K562 (cell line): ENCODE measurements around the gene SMNDC1. TPM values are rescaled to one million over a fixed set of nuclear protein-coding genes. Genes with fewer than 3 reads are reported as not detected.

ENCODE experiments used
- CC2D1A ChIP-seq: fragments of 450-650 bp; IDR thresholded peaks from 2 replicates; pipeline ENCODE4 v1.6.1; 2017; ENCODE audit warnings: mild to moderate bottlenecking
- CEBPZ ChIP-seq: fragments of 150-350 bp; IDR thresholded peaks from 2 replicates; pipeline ENCODE4 v1.6.1; 2014; ENCODE audit warnings: low read depth, mild to moderate bottlenecking, low read length, borderline replicate concordance
- COPS2 ChIP-seq: fragments of 450-650 bp; conservative IDR thresholded peaks from 2 replicates; pipeline ENCODE4 v1.6.1; 2016; ENCODE audit warnings: mild to moderate bottlenecking, moderate library complexity
- DEAF1 ChIP-seq: fragments of 450-650 bp; formaldehyde crosslinking; IDR thresholded peaks from 2 replicates; pipeline ENCODE4 v1.4.0; 2020; ENCODE audit warnings: mild to moderate bottlenecking, moderate library complexity
- HEY1 ChIP-seq: fragments of 250-450 bp; sonication (Bioruptor Pico); IDR thresholded peaks from 2 replicates; pipeline ENCODE4 v1.5.0; 2020; ENCODE audit warnings: mild to moderate bottlenecking, moderate library complexity, borderline replicate concordance
- KDM5B ChIP-seq: fragments of 200-600 bp; sonication (generic); IDR thresholded peaks from 2 replicates; pipeline ENCODE4 v1.6.1; 2012; ENCODE audit warnings: low read depth, mild to moderate bottlenecking, moderate library complexity, low read length, control low read depth, inconsistent platforms; ENCODE audit not compliant: insufficient replicate concordance
- KLF13 ChIP-seq: fragments of 450-650 bp; IDR thresholded peaks from 2 replicates; pipeline ENCODE4 v1.6.1; 2016; ENCODE audit warnings: missing genetic modification characterization, low read depth, mild to moderate bottlenecking, missing compliant biosample characterization, moderate library complexity, borderline replicate concordance
- RFX5 ChIP-seq: IDR thresholded peaks from 2 replicates; pipeline ENCODE4 v1.6.1; 2011; ENCODE audit warnings: low read depth, mild to moderate bottlenecking, improper control_type of control experiment, low read length
- ZNF124 ChIP-seq: sonication (generic); formaldehyde crosslinking; IDR thresholded peaks from 2 replicates; pipeline ENCODE4 v1.8.1; 2022; ENCODE audit warnings: missing genetic modification reagents
- ZNF778 ChIP-seq: fragments of 450-650 bp; formaldehyde crosslinking; IDR thresholded peaks from 2 replicates; pipeline ENCODE4 v1.4.0; 2020; ENCODE audit warnings: mild to moderate bottlenecking, moderate library complexity
- polyA plus RNA-seq, 8 experiments: library from polyadenylated mRNA; depleted of rRNA in 4 of 8; stranded (reverse) in 5 of 8; unstranded in 3 of 8; fragments of >200 nt; fragmentation: Nextera tagmentation in 2 of 8; fragmentation: Illumina TruSeq in 1 of 8; extraction: Ambion mirVana in 2 of 8; extraction: Trizol in 1 of 8; gene quantifications; 2 replicates each; pipeline versions ENCODE4 v1.2.1 to v1.2.3, GENCODE V29; 2011 to 2014; ENCODE audit warnings: inconsistent platforms in 1 of 8, missing spikeins in 1 of 8
- total RNA-seq, 7 experiments: library from RNA; depleted of rRNA in 6 of 7; stranded (reverse); fragments of >200 nt in 6 of 7; fragmentation: Illumina TruSeq in 2 of 7; extraction: Trizol in 2 of 7; gene quantifications; 2 replicates each; pipeline versions ENCODE4 v1.2.1 to v1.2.3, GENCODE V29; 2011 to 2021; ENCODE audit warnings: low replicate concordance in 1 of 7
- TF ChIP-seq, protein P1 (sequence below): sonication (generic); formaldehyde crosslinking; IDR thresholded peaks from 2 replicates; pipeline ENCODE4 v1.8.1; 2023; ENCODE audit warnings: mild to moderate bottlenecking, missing genetic modification reagents
- TF ChIP-seq, protein P2 (sequence below): IDR thresholded peaks from 2 replicates; pipeline ENCODE4 v1.6.1; 2011; ENCODE audit not compliant: insufficient read length; ENCODE audit errors: extremely low read depth

SMNDC1 gene
- total and polyA plus RNA-seq, 9 of the 15 experiments (the other 6 are each of a cell fraction or from before 2014, with no cell fraction given) = 6.8 to 35.8 (median 12.3) TPM

- TF ChIP-seq DEAF1 = peak; percentile 74
- no peak for TF ChIP-seq CEBPZ
- TF ChIP-seq, protein P1, sequence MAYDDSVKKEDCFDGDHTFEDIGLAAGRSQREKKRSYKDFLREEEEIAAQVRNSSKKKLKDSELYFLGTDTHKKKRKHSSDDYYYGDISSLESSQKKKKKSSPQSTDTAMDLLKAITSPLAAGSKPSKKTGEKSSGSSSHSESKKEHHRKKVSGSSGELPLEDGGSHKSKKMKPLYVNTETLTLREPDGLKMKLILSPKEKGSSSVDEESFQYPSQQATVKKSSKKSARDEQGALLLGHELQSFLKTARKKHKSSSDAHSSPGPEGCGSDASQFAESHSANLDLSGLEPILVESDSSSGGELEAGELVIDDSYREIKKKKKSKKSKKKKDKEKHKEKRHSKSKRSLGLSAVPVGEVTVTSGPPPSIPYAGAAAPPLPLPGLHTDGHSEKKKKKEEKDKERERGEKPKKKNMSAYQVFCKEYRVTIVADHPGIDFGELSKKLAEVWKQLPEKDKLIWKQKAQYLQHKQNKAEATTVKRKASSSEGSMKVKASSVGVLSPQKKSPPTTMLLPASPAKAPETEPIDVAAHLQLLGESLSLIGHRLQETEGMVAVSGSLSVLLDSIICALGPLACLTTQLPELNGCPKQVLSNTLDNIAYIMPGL (CRISPR knock-in tag) = no peak
- no peak for TF ChIP-seq KDM5B
- TF ChIP-seq KLF13 (tag) = no peak
- TF ChIP-seq COPS2 = no peak
- TF ChIP-seq ZNF124 (CRISPR knock-in tag) = no peak
- 0 out of 2 replicates have a peak, but pooled peaks have one; percentile 41 for TF ChIP-seq CC2D1A
- no peak for TF ChIP-seq RFX5
- TF ChIP-seq, protein P2, sequence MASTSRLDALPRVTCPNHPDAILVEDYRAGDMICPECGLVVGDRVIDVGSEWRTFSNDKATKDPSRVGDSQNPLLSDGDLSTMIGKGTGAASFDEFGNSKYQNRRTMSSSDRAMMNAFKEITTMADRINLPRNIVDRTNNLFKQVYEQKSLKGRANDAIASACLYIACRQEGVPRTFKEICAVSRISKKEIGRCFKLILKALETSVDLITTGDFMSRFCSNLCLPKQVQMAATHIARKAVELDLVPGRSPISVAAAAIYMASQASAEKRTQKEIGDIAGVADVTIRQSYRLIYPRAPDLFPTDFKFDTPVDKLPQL = no peak
- TF ChIP-seq HEY1 = no peak
- no peak for TF ChIP-seq ZNF778
These were observed 25.2 kb downstream of the SMNDC1 start (continued) for GRCh38 chr10:110279407-110279986.
